GM19238 (cell line): ENCODE data around the gene SYT17.

Source experiments
- DNase-seq: peaks from one replicate; pipeline ENCODE4 v3.0.0; 2011; ENCODE audit warnings: low spot score; ENCODE audit not compliant: insufficient read length

The SYT17 gene

GRCh38 chr16:19215705-19216104, 47.7 kb downstream of the SYT17 start:
- DNase-seq: no peak

DNA sequence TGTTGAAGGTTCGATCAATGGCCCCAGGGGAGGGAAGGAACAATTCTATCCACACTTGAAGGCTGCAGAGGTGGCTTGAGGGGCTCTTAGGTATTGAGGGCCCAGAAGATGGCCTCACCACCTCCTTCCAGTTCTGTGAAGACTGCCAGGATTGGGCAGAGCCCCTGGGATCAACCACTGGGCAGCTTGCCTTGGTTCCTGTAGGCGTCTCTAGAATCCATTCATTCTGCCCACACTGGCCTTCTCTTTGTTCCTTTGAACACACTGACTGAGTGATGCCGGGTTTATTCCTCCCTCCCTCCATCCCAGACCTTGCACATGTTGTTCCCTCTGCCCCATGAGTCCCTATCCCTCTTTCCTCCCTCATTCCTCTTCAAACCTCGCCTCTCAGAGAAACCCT, 50.5 kb downstream of the SYT17 start:
- DNase-seq: no peak

- no peak for DNase-seq
Measured at GRCh38 chr16:19219836-19220235, 51.8 kb downstream of the SYT17 start.

- no peak for DNase-seq
Measured at GRCh38 chr16:19223235-19224170, 55.5 kb downstream of the SYT17 start.

DNA sequence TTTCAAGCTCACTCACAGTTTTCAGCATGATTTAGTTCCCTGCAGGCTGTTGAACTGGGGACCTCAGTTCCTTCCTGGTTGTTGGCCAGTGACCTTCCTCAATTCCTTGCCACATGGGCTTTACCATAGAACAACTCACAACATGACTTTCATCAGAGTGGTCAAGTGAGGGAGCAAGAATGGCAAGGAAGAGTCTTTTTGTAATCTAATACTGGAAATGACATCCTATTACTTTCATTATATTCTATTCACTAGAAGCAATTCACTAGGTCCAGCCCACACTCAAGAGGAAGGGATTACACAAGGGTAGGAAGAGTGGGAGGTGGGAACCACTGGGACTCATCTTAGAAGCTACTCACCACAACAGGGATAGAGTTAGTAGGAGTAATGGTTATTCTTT, 57.6 kb downstream of the SYT17 start:
- no peak for DNase-seq

GRCh38 chr16:19227643-19228042, 59.6 kb downstream of the SYT17 start:
- no peak for DNase-seq

DNA sequence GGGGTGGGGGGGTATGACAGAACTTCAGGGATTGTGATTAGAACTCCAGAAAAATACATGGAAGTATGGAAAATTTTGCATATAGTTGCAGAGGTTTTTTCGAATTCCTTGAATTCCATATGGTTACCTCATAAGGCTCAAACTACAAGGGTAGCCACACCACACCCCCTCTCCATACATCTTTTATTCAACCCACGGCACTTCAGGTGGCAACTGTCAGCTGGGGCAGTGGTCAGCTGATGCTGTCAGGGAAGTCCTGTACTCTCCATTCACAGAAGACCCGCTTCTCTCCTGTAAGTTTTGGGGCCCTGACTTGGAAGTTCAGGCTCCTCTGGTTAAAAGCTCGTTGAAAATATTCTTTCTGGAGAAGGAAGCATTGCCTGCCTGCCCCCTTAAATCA, 60.0 kb downstream of the SYT17 start:
- DNase-seq: no peak

GRCh38 chr16:19228575-19228974, 60.5 kb downstream of the SYT17 start:
- no peak for DNase-seq

GRCh38 chr16:19230575-19230974, 62.5 kb downstream of the SYT17 start:
- DNase-seq: no peak

DNA sequence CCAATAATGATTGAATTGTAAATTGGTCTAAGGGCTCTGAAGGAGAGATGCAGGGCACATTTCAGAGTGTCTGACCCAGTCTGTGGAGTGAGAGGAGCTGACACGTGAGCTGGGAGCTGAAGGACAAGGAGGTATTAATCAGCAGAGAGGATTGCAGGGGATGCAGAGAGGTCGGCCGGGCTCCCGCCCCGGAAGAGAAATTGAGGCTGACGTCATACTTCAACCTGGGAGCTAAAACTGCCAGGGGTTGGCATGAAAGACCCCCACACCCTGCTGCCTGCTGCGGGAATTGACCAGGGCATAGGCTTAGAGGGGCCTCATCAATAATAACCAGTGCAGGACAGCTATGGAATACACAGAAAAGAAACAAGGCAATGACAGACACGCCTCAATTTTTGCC, 63.8 kb downstream of the SYT17 start:
- no peak for DNase-seq

GRCh38 chr16:19232988-19233387, 64.9 kb downstream of the SYT17 start:
- DNase-seq: no peak

GRCh38 chr16:19235478-19235877, 67.4 kb downstream of the SYT17 start:
- no peak for DNase-seq

- no peak for DNase-seq
Measured at GRCh38 chr16:19235886-19236285, 67.8 kb downstream of the SYT17 start.

GRCh38 chr16:19236561-19237209, 68.6 kb downstream of the SYT17 start:
- DNase-seq: no peak

- DNase-seq: no peak
Measured at GRCh38 chr16:19238406-19238805, 70.4 kb downstream of the SYT17 start.

- no peak for DNase-seq
Measured at GRCh38 chr16:19239511-19240155, 71.6 kb downstream of the SYT17 start.

- no peak for DNase-seq
Measured at GRCh38 chr16:19240494-19240893, 72.5 kb downstream of the SYT17 start.

DNA sequence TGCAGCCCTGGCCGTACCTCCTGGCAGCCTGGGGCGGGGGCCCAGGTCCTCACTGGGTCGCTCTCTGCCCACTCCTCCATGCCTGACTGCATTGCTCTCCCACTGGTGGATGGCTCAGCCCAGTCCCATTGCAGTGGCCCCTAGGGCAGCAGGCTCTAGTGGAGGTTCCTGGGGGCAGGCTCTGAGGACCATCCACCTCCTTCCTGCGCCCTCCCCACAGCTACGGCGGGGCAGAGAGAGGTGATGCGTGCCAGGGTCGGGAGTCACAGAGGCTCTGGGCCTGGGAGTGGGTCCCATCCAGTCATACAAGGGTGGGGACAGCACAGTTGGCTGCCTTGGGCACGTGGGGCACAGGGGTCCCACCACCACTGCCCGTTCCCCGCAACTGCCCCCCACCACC, 73.5 kb downstream of the SYT17 start:
- no peak for DNase-seq

DNA sequence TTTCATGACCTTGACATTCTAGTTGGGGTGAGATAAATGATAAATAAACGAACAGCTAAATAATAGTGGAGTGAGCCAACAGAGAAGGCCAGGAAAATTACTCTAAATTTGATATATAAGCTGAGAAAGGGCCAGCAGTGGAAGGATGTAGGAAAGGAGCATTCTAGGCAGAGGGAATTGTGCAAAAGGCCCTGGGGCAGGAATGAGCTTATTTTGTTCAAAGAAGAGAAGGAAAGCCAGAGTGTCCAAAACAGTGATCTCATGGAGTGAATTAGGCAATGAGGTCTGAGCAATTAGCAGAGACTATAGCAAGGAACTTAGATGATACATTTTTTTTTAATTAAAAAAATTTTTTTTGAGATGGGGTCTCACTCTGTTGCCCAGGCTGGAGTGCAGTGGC, 74.1 kb downstream of the SYT17 start:
- DNase-seq: no peak

GRCh38 chr16:19242987-19243575, 75.0 kb downstream of the SYT17 start:
- no peak for DNase-seq

- no peak for DNase-seq
Measured at GRCh38 chr16:19245326-19245925, 77.4 kb downstream of the SYT17 start.

GRCh38 chr16:19252904-19253303, 84.9 kb downstream of the SYT17 start:
- DNase-seq: no peak
